Ectodermal cell (in vitro differentiated cells): ENCODE results near the gene RGL4.

Source experiments
- H3K27ac ChIP-seq: 2 replicates; pipeline ENCODE4 v1.7.0; 2013; ENCODE audit warnings: mild to moderate bottlenecking, low read depth, low read length; ENCODE audit not compliant: insufficient read depth, poor library complexity, severe bottlenecking
- H3K27me3 ChIP-seq: 2 replicates; pipeline ENCODE4 v1.7.0; 2013; ENCODE audit warnings: mild to moderate bottlenecking, low read length; ENCODE audit not compliant: insufficient read depth, control insufficient read depth, poor library complexity, severe bottlenecking
- H3K36me3 ChIP-seq: one replicate; pipeline ENCODE4 v1.7.0; 2013; ENCODE audit warnings: low read length; ENCODE audit not compliant: control insufficient read depth, insufficient read depth
- H3K4me1 ChIP-seq: one replicate; pipeline ENCODE4 v1.7.0; 2013; ENCODE audit warnings: low read length; ENCODE audit not compliant: control insufficient read depth, insufficient read depth
- H3K4me3 ChIP-seq: 2 replicates; pipeline ENCODE4 v1.7.0; 2013; ENCODE audit warnings: low read depth, low read length, control low read depth; ENCODE audit not compliant: insufficient read depth
- H3K9me3 ChIP-seq: 2 replicates; pipeline ENCODE4 v1.7.0; 2013; ENCODE audit warnings: mild to moderate bottlenecking, low read length, moderate library complexity; ENCODE audit not compliant: control insufficient read depth
- WGBS, 2 experiments: methylation state at CpG; one replicate each; pipeline ENCODE4 v1.1.7; 2013; ENCODE audit warnings: missing lambda C conversion rate in 2 of 2; 5-methylcytosine and 5-hydroxymethylcytosine counted together

The RGL4 gene

DNA sequence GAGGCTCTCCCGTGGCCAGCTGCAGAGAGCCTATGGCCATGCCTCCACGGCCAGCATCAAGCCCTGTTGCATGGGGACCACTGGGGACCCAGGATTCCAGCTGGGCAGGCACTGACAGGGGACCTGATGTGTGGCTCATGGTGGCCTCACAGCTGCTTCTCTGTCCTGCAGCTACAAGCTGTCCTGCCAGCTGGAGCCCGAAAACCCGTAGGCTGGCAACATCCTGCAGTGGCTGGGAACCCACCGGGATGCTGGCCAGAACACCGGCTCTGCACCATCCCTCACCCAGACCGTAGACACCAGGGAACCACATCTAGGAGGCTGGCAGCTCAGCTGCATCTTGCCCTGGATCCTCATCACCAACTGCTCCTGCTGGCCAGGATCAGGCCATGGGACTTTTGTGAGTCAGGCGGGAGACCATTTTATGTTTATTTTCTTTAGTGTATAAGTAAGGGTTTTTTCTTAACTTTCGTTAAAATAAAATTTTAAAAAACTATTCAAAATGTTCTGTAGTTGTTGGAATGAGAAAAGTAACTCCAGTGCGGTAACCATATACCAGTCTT, 7.9 kb downstream of the RGL4 start:
- Histone ChIP-seq H3K9me3 (no peaks in the 10 kb centered on the region), H3K4me3 (no peak overlapping the region), H3K36me3 (peaks cover 5% of the 10 kb centered on the region), H3K4me1 (no peaks in the 10 kb centered on the region), H3K27ac (no peak overlapping the region), H3K27me3 (no peaks in the 10 kb centered on the region)
- WGBS, 2 experiments, result 93 to 97% methylated on average over 8 to 10 of the region's 10 CpGs

DNA sequence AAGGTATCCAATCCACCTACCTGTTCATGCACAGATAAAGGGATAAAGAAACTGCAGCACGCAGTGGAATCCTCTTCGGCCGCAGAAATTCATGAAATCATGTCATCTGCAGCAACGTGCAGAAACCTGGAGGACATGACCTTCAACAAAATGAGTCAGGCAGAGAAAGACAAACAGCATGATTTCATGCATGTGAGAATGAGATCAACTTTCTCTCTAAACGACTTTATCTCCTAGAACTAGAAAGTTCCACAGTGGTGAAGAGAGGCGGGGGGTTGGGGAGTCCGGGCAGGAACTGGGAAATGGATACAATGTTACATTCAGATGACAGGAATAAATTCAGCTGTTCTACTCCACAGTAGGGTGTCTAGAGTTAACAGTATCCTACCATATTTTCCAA, 9.9 kb downstream of the RGL4 start:
- H3K27me3 ChIP-seq, result no peaks in the 10 kb centered on the region
- no peak overlapping the region for H3K27ac ChIP-seq
- no peaks in the 10 kb centered on the region for H3K9me3 ChIP-seq
- no peak overlapping the region for H3K4me3 ChIP-seq
- H3K36me3 ChIP-seq, result peaks cover 6% of the 10 kb centered on the region
- 94 to 95% methylated on average over 6 to 7 of the region's 7 CpGs for WGBS, 2 experiments
- no peaks in the 10 kb centered on the region for H3K4me1 ChIP-seq

DNA sequence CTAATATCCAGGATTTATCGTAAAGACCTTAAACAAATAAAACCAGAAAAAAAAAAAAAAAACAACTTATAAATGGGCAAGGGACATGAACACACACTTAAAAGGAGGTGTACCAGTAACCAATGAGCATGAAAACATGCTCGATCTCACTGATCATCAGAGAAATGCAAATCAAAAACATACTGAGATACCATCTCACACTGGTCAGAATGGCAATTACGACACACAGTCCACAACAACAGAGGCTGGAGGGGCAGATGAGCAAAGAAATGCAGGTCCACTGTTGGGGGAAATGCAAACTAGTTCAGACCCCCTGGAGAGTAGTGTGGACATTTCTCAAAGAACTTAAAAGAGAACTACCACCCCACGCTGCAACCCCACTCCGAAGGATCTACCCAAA, 13.2 kb downstream of the RGL4 start:
- no peaks in the 10 kb centered on the region for H3K9me3 ChIP-seq
- 87 to 92% methylated on average over 5 of the region's 5 CpGs for WGBS, 2 experiments
- no peak overlapping the region for H3K4me3 ChIP-seq
- no peaks in the 10 kb centered on the region for H3K4me1 ChIP-seq
- peaks cover 25% of the 10 kb centered on the region for H3K36me3 ChIP-seq
- no peaks in the 10 kb centered on the region for H3K27me3 ChIP-seq
- H3K27ac ChIP-seq, result no peak overlapping the region

DNA sequence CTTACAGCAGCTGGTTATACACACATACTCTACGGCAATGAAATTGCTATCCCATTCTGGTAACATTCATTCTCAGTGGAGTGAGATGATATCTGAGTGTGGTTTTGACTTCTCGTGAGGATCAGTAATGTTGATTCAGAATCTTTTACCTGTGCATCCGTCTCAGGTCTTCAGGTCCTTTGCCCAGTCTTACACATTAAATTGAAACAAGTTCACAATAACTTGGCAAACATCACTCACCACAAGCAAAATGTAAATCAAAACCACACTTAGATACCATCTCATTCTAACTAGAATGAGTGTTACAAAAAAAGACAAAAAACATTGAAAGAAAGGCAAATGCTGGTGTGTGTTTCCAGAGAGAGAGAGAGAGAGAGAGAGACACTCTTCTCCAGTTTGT, 14.0 kb downstream of the RGL4 start:
- Histone ChIP-seq H3K4me3 (no peak overlapping the region), H3K36me3 (peaks cover 26% of the 10 kb centered on the region)

DNA sequence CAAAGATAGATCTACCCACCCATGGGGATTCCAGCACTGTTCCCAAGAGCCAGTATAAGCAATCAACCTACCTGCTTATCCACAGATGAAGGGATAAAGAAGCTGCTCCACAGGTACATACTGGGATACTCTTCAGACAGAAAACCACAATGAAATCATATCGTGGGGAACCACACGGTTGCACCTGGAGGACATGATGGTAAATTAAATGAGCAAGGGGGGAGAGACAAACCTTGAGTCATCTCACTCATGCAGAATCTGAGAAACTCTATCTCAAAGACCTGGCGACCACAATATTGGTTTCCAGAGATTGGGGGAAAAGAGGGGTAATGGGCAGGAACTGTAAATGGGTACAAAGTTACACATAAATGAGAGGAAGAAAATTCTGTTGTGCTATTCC, 14.5 kb downstream of the RGL4 start:
- Histone ChIP-seq H3K27ac (no peak overlapping the region), H3K27me3 (no peaks in the 10 kb centered on the region), H3K9me3 (no peaks in the 10 kb centered on the region), H3K4me1 (no peaks in the 10 kb centered on the region), H3K4me3 (no peak overlapping the region), H3K36me3 (peaks cover 27% of the 10 kb centered on the region)
- WGBS, 2 experiments, result 98% methylated on average over 3 of the region's 3 CpGs

More for the DNA sequence above, 14.0 kb downstream of the RGL4 start:
- Histone ChIP-seq H3K4me1 (no peaks in the 10 kb centered on the region), H3K27ac (no peak overlapping the region), H3K9me3 (no peaks in the 10 kb centered on the region), H3K27me3 (no peaks in the 10 kb centered on the region)
- 93 to 100% methylated on average over 3 of the region's 3 CpGs for WGBS, 2 experiments

DNA sequence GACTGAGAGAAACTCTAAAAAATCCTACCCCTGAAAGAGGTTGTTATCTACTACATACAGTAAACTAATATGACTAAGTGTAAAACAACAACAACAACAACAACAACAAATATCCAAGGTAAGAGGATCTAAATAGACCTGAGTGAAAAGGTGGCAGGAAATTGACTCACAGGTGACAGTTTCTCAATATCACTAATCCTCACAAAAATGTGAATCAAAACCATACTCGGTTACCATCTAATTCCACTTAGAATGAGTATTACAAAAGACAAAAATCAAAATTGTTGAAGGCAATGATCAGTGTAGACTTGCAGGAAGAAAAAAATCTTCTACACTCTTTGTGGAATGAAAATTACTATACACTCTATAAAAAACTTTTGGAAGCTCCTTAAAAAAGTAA, 17.5 kb downstream of the RGL4 start:
- Histone ChIP-seq H3K9me3 (no peaks in the 10 kb centered on the region), H3K27ac (no peak overlapping the region), H3K4me3 (no peak overlapping the region), H3K36me3 (peaks cover 32% of the 10 kb centered on the region), H3K27me3 (no peaks in the 10 kb centered on the region), H3K4me1 (no peaks in the 10 kb centered on the region)
- WGBS, 2 experiments, result 100% methylated on average over 1 of the region's 1 CpG

DNA sequence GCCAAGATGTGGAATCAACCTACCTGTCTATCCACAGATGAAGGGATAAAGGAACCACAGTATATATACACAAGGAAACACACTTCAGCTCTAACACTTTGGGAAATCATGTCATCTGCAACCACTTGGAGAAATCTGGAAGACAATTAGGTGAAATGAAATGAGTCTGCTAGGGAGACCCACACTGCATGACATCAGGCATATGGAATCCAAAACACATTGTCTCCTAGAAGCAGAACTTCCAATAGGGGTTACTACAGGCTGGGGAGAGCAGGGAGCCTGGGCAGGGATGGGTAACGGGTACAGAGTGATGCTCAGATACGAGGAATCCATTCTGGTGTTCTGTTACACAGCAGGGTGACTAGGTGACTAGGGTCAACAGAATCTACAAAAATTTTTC, 18.3 kb downstream of the RGL4 start:
- H3K4me1 ChIP-seq, result no peaks in the 10 kb centered on the region
- 91 to 96% methylated on average over 2 of the region's 2 CpGs for WGBS, 2 experiments
- H3K27me3 ChIP-seq, result no peaks in the 10 kb centered on the region
- H3K36me3 ChIP-seq, result peaks cover 32% of the 10 kb centered on the region
- no peaks in the 10 kb centered on the region for H3K9me3 ChIP-seq
- H3K4me3 ChIP-seq, result no peak overlapping the region
- H3K27ac ChIP-seq, result no peak overlapping the region

DNA sequence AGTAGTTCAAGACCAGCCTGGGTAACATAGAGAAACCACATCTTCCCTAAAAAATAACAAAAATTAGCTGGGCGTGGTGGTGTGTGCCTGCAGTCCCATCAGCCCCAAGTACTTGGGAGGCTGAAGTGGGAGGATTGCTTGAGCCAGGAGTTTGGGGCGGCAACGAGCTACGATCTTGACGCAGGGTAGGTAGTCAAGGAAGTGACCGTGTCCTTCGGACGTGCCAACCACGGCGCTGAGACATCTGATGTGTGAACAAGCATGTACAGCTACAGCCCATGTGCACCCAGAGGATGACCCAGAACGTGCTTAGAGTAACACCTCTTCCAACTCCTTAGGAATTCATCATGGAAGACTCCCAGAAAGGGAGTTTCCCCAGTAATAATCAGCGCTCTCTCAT, 21.4 kb downstream of the RGL4 start:
- Histone ChIP-seq H3K4me3 (no peak overlapping the region), H3K9me3 (no peaks in the 10 kb centered on the region), H3K36me3 (peaks cover 18% of the 10 kb centered on the region), H3K4me1 (no peaks in the 10 kb centered on the region), H3K27me3 (no peaks in the 10 kb centered on the region), H3K27ac (no peak overlapping the region)
- 95% methylated on average over 12 of the region's 12 CpGs for WGBS, 2 experiments

DNA sequence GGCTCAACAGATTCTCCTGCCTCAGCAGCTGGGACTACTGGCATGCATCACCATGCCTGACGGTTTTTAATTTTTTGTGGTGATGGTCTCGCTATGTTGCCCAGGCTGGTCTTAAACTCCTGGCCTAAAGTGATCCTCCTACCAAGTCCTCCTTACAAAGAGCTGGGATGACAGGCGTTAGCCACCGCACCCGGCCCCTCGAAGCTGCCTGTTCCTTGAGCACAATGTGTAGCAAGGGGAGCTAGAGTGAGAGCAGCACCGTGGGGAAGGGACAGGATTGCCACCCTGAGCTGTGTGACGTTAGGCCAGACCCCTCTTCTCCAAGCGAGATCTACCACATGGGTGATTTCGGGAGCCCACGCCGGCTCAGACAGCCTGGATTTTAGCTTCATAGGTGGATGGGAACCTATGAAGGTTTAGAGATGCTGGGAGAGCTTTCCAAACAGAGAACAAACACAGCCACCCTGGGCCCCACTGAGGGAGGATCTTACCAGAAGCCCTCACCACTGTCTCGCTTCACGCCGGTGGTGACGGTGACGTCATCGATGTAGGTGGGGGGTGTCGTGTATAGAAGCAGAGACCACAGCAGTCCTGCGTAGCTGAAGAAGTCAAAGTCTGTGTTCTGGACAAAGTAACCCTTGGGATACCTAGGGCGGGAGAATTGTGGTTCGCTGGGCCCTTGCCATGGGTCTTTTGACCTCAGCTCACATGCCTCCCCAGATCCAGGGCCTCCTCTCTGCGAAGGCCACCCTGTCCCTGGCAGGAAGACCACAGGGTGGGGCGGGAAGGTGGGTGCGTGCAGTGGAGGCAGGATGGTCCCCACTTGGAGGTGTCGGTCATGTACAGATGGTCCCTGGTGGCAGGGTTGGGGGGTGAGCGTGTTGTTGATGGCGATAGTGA, 23.1 kb downstream of the RGL4 start:
- H3K27me3 ChIP-seq, result no peaks in the 10 kb centered on the region
- H3K9me3 ChIP-seq, result no peaks in the 10 kb centered on the region
- no peak overlapping the region for H3K4me3 ChIP-seq
- H3K4me1 ChIP-seq, result no peaks in the 10 kb centered on the region
- peaks cover 8% of the 10 kb centered on the region for H3K36me3 ChIP-seq
- no peak overlapping the region for H3K27ac ChIP-seq
- WGBS, 2 experiments, result 93 to 95% methylated on average over 28 of the region's 28 CpGs

DNA sequence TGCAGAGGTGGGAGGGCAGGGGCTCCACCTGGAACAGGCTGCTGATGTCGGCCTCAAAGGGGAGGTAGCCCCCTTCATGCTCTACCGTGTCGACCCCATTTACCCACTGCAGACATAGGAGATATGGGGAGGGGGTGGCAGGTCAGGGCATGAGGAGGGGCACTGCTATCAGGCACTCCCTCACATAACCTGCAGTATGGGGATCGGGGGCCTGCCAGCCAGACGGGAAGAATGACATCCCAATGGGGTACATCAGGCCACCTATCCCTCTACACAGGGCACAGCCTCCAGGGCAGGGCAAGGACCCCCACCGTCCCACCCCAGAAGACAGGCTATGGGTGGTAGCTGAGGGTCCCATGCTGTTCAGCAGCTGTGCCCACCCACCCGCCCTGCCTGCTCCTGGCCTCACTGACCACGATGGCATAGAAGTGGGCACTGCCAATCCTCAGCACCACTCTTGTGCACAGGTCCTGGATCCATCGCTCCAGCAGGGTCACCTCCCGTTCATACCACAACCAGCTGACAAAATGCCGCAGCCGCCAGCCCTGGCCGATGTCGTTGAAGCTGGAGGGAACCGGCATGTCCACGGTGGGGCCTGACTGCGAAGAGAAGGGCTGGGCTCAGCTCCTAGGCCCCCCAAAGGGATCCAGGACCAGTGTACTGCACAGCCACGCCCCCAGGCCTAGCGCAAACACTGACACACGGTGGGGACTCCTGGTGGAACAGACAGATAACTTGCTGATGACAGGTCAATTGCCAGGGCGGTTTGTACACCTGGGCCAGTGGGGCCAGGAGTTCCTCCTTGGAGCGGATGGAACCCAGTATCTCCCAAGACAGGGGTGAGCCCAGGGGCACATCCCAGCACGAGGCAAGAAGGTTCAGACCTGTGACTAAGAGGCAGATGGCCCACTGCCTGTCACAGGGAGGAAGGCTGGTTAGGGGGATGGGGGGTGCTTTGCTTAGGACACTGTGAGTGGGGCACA, 24.1 kb downstream of the RGL4 start:
- H3K27ac ChIP-seq, result no peak overlapping the region
- peaks cover 6% of the 10 kb centered on the region for H3K36me3 ChIP-seq
- H3K4me1 ChIP-seq, result no peaks in the 10 kb centered on the region
- no peaks in the 10 kb centered on the region for H3K27me3 ChIP-seq
- WGBS, 2 experiments, result 91 to 94% methylated on average over 23 of the region's 23 CpGs
- no peaks in the 10 kb centered on the region for H3K9me3 ChIP-seq
- H3K4me3 ChIP-seq, result no peak overlapping the region
